K562 (cell line): Measurements from ENCODE around the gene PACS2. TPM values are rescaled to one million over a fixed set of nuclear protein-coding genes. Genes with fewer than 3 reads are reported as not detected.

ENCODE experiments used
- ATAC-seq: fragments of 200-7000 bp; cut with Tn5 transposase; 3 replicates; pipeline ENCODE4 v1.9.1; 2020; ENCODE audit warnings: moderate library complexity
- BruUV-seq: library from RNA; stranded (reverse); fragments of 400-500 nt; replicated peaks from 2 replicates; lab custom pipeline; 2021; lab: Mats Ljungman, UMichigan
- CTCF ChIA-PET: fragments of 300-600 bp; formaldehyde crosslinking; extraction: SDS; loops from one replicate; lab custom pipeline; 2021; ENCODE audit warnings: low intra/inter-chr PET ratio; lab: Yijun Ruan, JAX
- POLR2A ChIA-PET: fragments of 300-600, 350-650 bp; sonication (Branson Sonifier 250); formaldehyde crosslinking; extraction: SDS; loops from one replicate; lab custom pipeline; 2021; ENCODE audit warnings: antibody characterized with exemption, inconsistent platforms; lab: Yijun Ruan, JAX
- DNase-seq, 4 experiments: peaks; one replicate each; pipeline versions ENCODE4 v3.0.0 to v3.0.0-alpha.2; 2011 to 2018; ENCODE audit warnings: low spot score in 3 of 4, mixed read lengths in 3 of 4; ENCODE audit errors: extremely low read depth in 1 of 4
- FAIRE-seq: peaks from 2 replicates; lab custom pipeline; 2011; peaks lifted over from hg19 to GRCh38; lab: Jason Lieb, UNC
- H2AFZ ChIP-seq: 2 replicates; pipeline ENCODE4 v1.6.0; 2011; ENCODE audit warnings: low read depth, low read length, control low read depth, inconsistent platforms
- H3K27ac ChIP-seq: fragments of 200-600 bp; 3 replicates; pipeline ENCODE4 v1.8.0; 2011; ENCODE audit warnings: low read depth, mild to moderate bottlenecking, control low read depth, inconsistent platforms, low read length, moderate library complexity, mixed read lengths; ENCODE audit errors: extremely low read depth
- H3K27me3 ChIP-seq, 2 experiments: fragments of 300-600 bp in 1 of 2; 2 replicates in 1 of 2; 3 replicates in 1 of 2; pipeline versions ENCODE4 v1.6.0 to v1.8.0; 2011; ENCODE audit warnings: inconsistent platforms in 2 of 2, low read length in 2 of 2, mild to moderate bottlenecking in 1 of 2, mixed read lengths in 1 of 2, moderate library complexity in 1 of 2; ENCODE audit not compliant: control insufficient read depth in 2 of 2, insufficient read depth in 2 of 2
- H3K36me3 ChIP-seq: fragments of 300-600 bp; 3 replicates; pipeline ENCODE4 v1.8.0; 2011; ENCODE audit warnings: mild to moderate bottlenecking, low read length, inconsistent platforms; ENCODE audit not compliant: control insufficient read depth, insufficient read depth
- H3K4me1 ChIP-seq, 2 experiments: fragments of 200-600 bp in 1 of 2; replicated peaks in 1 of 2; 2 replicates in 1 of 2; 3 replicates in 1 of 2; pipeline versions ENCODE4 v1.5.1 to v1.8.0; 2011; ENCODE audit warnings: inconsistent platforms in 2 of 2, low read length in 2 of 2, mild to moderate bottlenecking in 1 of 2, mixed read lengths in 1 of 2, moderate library complexity in 1 of 2; ENCODE audit not compliant: control insufficient read depth in 2 of 2, insufficient read depth in 2 of 2
- H3K4me2 ChIP-seq: 2 replicates; pipeline ENCODE4 v1.6.1; 2011; ENCODE audit warnings: low read length, control low read depth, inconsistent platforms, mixed read lengths; ENCODE audit not compliant: insufficient read depth
- H3K4me3 ChIP-seq: fragments of 200-600 bp; sonication (generic), shearing (Covaris generic); 2 replicates; pipeline ENCODE4 v1.5.1; 2016; ENCODE audit warnings: control low read depth, inconsistent platforms
- H3K79me2 ChIP-seq: fragments of 200-600 bp; 3 replicates; pipeline ENCODE4 v1.8.0; 2011; ENCODE audit warnings: low read length, inconsistent platforms; ENCODE audit not compliant: control insufficient read depth, insufficient read depth
- H3K9ac ChIP-seq, 2 experiments: 2 replicates each; pipeline versions ENCODE4 v1.6.0 to v1.6.1; 2011; ENCODE audit warnings: low read depth in 2 of 2, low read length in 2 of 2, control low read depth in 1 of 2, inconsistent platforms in 1 of 2, mild to moderate bottlenecking in 1 of 2, mixed read lengths in 1 of 2; ENCODE audit not compliant: insufficient read depth in 1 of 2
- H3K9me1 ChIP-seq: one replicate; pipeline ENCODE4 v1.6.0; 2011; ENCODE audit warnings: inconsistent platforms, mild to moderate bottlenecking, low read length, moderate library complexity; ENCODE audit not compliant: control insufficient read depth, insufficient read depth
- H3K9me3 ChIP-seq: replicated peaks from 2 replicates; pipeline ENCODE4 v1.5.1; 2011; ENCODE audit warnings: low read depth, low read length, inconsistent platforms; ENCODE audit not compliant: control insufficient read depth, insufficient read depth
- H4K20me1 ChIP-seq: replicated peaks from 2 replicates; pipeline ENCODE4 v1.6.1; 2011; ENCODE audit warnings: low read length, inconsistent platforms, mixed read lengths; ENCODE audit not compliant: control insufficient read depth, insufficient read depth
- FOS ChIP-seq: IDR thresholded peaks from 3 replicates; pipeline ENCODE4 v1.6.1; 2011; ENCODE audit not compliant: insufficient read length; ENCODE audit errors: extremely low read depth
- FOXJ3 ChIP-seq: sonication (generic); formaldehyde crosslinking; IDR thresholded peaks from 2 replicates; pipeline ENCODE4 v1.4.0; 2020; ENCODE audit warnings: mild to moderate bottlenecking, missing genetic modification reagents
- FOXK2 ChIP-seq, 2 experiments: fragments of 450-650 bp; IDR thresholded peaks in 1 of 2; conservative IDR thresholded peaks in 1 of 2; 2 replicates each; pipeline ENCODE4 v1.6.1; 2016; ENCODE audit warnings: low read depth in 2 of 2, mild to moderate bottlenecking in 1 of 2
- HDAC8 ChIP-seq: fragments of 450-650 bp; IDR thresholded peaks from 2 replicates; pipeline ENCODE4 v1.6.1; 2016; ENCODE audit warnings: mild to moderate bottlenecking, missing genetic modification characterization, moderate library complexity, missing compliant biosample characterization
- KDM4B ChIP-seq, 2 experiments: fragments of 450-650 bp in 1 of 2; sonication (generic) in 1 of 2; IDR thresholded peaks; 2 replicates each; pipeline ENCODE4 v1.6.1; 2016 to 2017; ENCODE audit warnings: borderline replicate concordance in 2 of 2, antibody characterized with exemption in 1 of 2, low read depth in 1 of 2, mild to moderate bottlenecking in 1 of 2
- MTA1 ChIP-seq: fragments of 450-650 bp; IDR thresholded peaks from 2 replicates; pipeline ENCODE4 v1.6.1; 2017; ENCODE audit warnings: borderline replicate concordance
- NELFE ChIP-seq: IDR thresholded peaks from 2 replicates; pipeline ENCODE4 v1.6.1; 2011; ENCODE audit warnings: mild to moderate bottlenecking; ENCODE audit not compliant: insufficient read depth, insufficient read length
- NRF1 ChIP-seq, 2 experiments: fragments of 450-650 bp; IDR thresholded peaks in 1 of 2; conservative IDR thresholded peaks in 1 of 2; 2 replicates each; pipeline ENCODE4 v1.6.1; 2014; ENCODE audit warnings: mild to moderate bottlenecking in 2 of 2
- PYGO2 ChIP-seq: fragments of 450-650 bp; IDR thresholded peaks from 2 replicates; pipeline ENCODE4 v1.6.1; 2016; ENCODE audit warnings: mild to moderate bottlenecking, missing genetic modification characterization, moderate library complexity, missing compliant biosample characterization
- RAD51 ChIP-seq: fragments of 450-650 bp; IDR thresholded peaks from 2 replicates; pipeline ENCODE4 v1.7.1; 2016; ENCODE audit warnings: low read depth, mild to moderate bottlenecking, borderline replicate concordance
- SNRNP70 ChIP-seq: fragments of 200-400 bp; formaldehyde crosslinking; optimal IDR thresholded peaks from 2 replicates; pipeline ENCODE3; 2017; ENCODE audit warnings: low read depth, low read length
- SPI1 ChIP-seq: IDR thresholded peaks from 2 replicates; pipeline ENCODE4 v1.6.1; 2011; ENCODE audit warnings: low read depth, low read length, control low read depth, borderline replicate concordance
- TAF15 ChIP-seq: fragments of 200-400 bp; formaldehyde crosslinking; IDR thresholded peaks from 2 replicates; pipeline ENCODE4 v1.6.1; 2017; ENCODE audit warnings: mild to moderate bottlenecking, low read depth, low read length, moderate library complexity
- ZNF507 ChIP-seq: conservative IDR thresholded peaks from 2 replicates; pipeline ENCODE4 v1.6.1; 2017; ENCODE audit warnings: missing genetic modification characterization, missing compliant biosample characterization
- ZNF785 ChIP-seq: fragments of 250-450 bp; sonication (Bioruptor Pico); IDR thresholded peaks from 2 replicates; pipeline ENCODE4 v1.4.0; 2020; ENCODE audit warnings: mild to moderate bottlenecking
- WGBS: fragments of 100-300 bp; shearing (Covaris generic); methylation state at CpG from one replicate; pipeline ENCODE4 v1.1.6; 2016; ENCODE audit warnings: low coverage, mixed read lengths; ENCODE audit not compliant: insufficient coverage; ENCODE audit errors: missing lambda C conversion rate; 5-methylcytosine and 5-hydroxymethylcytosine counted together
- in situ Hi-C: fragments of 300-500 bp; cut with MboI; formaldehyde crosslinking; loops from 4 replicates; pipeline ENCODE4 v1.15.0; 2018; ENCODE audit warnings: inconsistent platforms, mixed read lengths
- intact Hi-C: fragments of 100-400 bp; cut with micrococcal nuclease; formaldehyde crosslinking; loops from 2 replicates; pipeline ENCODE4 v1.14.2; 2022
- polyA plus RNA-seq, 8 experiments: library from polyadenylated mRNA; depleted of rRNA in 4 of 8; stranded (reverse) in 5 of 8; unstranded in 3 of 8; fragments of >200 nt; fragmentation: Nextera tagmentation in 2 of 8; fragmentation: Illumina TruSeq in 1 of 8; extraction: Ambion mirVana in 2 of 8; extraction: Trizol in 1 of 8; gene quantifications; 2 replicates each; pipeline versions ENCODE4 v1.2.1 to v1.2.3, GENCODE V29; 2011 to 2014; ENCODE audit warnings: inconsistent platforms in 1 of 8, missing spikeins in 1 of 8
- total RNA-seq, 7 experiments: library from RNA; depleted of rRNA in 6 of 7; stranded (reverse); fragments of >200 nt in 6 of 7; fragmentation: Illumina TruSeq in 2 of 7; extraction: Trizol in 2 of 7; gene quantifications; 2 replicates each; pipeline versions ENCODE4 v1.2.1 to v1.2.3, GENCODE V29; 2011 to 2021; ENCODE audit warnings: low replicate concordance in 1 of 7
- TF ChIP-seq, protein P1 (sequence below): IDR thresholded peaks from 2 replicates; pipeline ENCODE4 v1.6.1; 2011; ENCODE audit not compliant: insufficient read length; ENCODE audit errors: extremely low read depth
- TF ChIP-seq, protein P2 (sequence below): fragments of 450-650 bp; formaldehyde crosslinking; conservative IDR thresholded peaks from 2 replicates; pipeline ENCODE4 v1.4.0; 2022; ENCODE audit warnings: mild to moderate bottlenecking, missing genetic modification characterization
- TF ChIP-seq, protein P3 (sequence below): fragments of 250-450 bp; sonication (Bioruptor Pico); IDR thresholded peaks from 2 replicates; pipeline ENCODE4 v1.9.0; 2021; ENCODE audit warnings: mild to moderate bottlenecking, inconsistent platforms
- TF ChIP-seq, protein P4 (sequence below): fragments of 450-650 bp; formaldehyde crosslinking; IDR thresholded peaks from 2 replicates; pipeline ENCODE4 v1.4.0; 2022; ENCODE audit warnings: mild to moderate bottlenecking, moderate library complexity

PACS2 gene
- total and polyA plus RNA-seq, 9 of the 15 experiments (the other 6 are each of a cell fraction or from before 2014, with no cell fraction given), result 0.11 to 20.8 (median 9.9) TPM

DNA sequence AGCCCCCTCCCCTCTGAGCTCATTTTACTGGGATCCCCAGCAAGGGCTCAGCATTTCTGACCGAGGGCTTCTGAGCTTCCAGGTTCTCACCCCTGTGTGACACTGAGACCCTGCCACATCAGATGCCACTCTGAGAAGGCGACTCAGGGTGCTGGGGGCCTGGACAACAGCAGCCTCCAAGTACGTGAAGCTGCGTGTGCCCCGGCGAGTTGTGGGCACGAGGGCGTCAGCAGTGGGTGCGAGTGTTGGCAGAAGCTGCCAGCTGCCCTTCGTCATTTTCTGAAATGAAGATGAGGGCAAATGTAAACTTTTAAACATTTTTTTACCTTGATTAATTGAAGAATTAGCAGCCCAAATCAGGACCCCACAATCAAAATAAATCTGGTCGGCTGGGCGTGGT, 51.1 kb downstream of the PACS2 start:
- in situ Hi-C loops, result no loop called here
- TF ChIP-seq PYGO2 (tag), result no peak
- TF ChIP-seq, protein P1, sequence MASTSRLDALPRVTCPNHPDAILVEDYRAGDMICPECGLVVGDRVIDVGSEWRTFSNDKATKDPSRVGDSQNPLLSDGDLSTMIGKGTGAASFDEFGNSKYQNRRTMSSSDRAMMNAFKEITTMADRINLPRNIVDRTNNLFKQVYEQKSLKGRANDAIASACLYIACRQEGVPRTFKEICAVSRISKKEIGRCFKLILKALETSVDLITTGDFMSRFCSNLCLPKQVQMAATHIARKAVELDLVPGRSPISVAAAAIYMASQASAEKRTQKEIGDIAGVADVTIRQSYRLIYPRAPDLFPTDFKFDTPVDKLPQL, result no peak
- TF ChIP-seq KDM4B (IDR thresholded peaks at IDR 0.05; ENCODE audit: borderline replicate concordance in 2 of 2, low read depth in 1 of 2), result no peak
- TF ChIP-seq TAF15, result no peak
- no peak for TF ChIP-seq NRF1 (conservative IDR thresholded peaks at IDR 0.05 in 1 of 2, IDR thresholded peaks at IDR 0.05 in 1 of 2)
- TF ChIP-seq SPI1, result no peak
- TF ChIP-seq ZNF785 (CRISPR knock-in tag), result no peak
- TF ChIP-seq, protein P2, sequence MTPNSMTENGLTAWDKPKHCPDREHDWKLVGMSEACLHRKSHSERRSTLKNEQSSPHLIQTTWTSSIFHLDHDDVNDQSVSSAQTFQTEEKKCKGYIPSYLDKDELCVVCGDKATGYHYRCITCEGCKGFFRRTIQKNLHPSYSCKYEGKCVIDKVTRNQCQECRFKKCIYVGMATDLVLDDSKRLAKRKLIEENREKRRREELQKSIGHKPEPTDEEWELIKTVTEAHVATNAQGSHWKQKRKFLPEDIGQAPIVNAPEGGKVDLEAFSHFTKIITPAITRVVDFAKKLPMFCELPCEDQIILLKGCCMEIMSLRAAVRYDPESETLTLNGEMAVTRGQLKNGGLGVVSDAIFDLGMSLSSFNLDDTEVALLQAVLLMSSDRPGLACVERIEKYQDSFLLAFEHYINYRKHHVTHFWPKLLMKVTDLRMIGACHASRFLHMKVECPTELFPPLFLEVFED (CRISPR knock-in tag), result no peak
- TF ChIP-seq SNRNP70, result no peak
- TF ChIP-seq FOXJ3 (CRISPR knock-in tag), result no peak
- TF ChIP-seq MTA1, result no peak
- TF ChIP-seq RAD51, result no peak
- no peak for TF ChIP-seq FOXK2 (conservative IDR thresholded peaks at IDR 0.05 in 1 of 2, IDR thresholded peaks at IDR 0.05 in 1 of 2; ENCODE audit: low read depth in 2 of 2)
- TF ChIP-seq HDAC8 (tag), result no peak
- TF ChIP-seq FOS, result no peak
- TF ChIP-seq ZNF507 (tag), result no peak
- TF ChIP-seq, protein P3, sequence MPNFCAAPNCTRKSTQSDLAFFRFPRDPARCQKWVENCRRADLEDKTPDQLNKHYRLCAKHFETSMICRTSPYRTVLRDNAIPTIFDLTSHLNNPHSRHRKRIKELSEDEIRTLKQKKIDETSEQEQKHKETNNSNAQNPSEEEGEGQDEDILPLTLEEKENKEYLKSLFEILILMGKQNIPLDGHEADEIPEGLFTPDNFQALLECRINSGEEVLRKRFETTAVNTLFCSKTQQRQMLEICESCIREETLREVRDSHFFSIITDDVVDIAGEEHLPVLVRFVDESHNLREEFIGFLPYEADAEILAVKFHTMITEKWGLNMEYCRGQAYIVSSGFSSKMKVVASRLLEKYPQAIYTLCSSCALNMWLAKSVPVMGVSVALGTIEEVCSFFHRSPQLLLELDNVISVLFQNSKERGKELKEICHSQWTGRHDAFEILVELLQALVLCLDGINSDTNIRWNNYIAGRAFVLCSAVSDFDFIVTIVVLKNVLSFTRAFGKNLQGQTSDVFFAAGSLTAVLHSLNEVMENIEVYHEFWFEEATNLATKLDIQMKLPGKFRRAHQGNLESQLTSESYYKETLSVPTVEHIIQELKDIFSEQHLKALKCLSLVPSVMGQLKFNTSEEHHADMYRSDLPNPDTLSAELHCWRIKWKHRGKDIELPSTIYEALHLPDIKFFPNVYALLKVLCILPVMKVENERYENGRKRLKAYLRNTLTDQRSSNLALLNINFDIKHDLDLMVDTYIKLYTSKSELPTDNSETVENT (CRISPR knock-in tag), result no peak
- TF ChIP-seq NELFE, result no peak
- TF ChIP-seq, protein P4, sequence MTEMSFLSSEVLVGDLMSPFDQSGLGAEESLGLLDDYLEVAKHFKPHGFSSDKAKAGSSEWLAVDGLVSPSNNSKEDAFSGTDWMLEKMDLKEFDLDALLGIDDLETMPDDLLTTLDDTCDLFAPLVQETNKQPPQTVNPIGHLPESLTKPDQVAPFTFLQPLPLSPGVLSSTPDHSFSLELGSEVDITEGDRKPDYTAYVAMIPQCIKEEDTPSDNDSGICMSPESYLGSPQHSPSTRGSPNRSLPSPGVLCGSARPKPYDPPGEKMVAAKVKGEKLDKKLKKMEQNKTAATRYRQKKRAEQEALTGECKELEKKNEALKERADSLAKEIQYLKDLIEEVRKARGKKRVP, result no peak
- ATAC-seq, result no peak

More for the DNA sequence above, 51.1 kb downstream of the PACS2 start:
- WGBS, result 88% methylated on average over 10 of the region's 12 CpGs
- H3K9me1 ChIP-seq, result no peaks in the 10 kb centered on the region
- H3K4me3 ChIP-seq, result no peak overlapping the region
- H3K9ac ChIP-seq, result no peak overlapping the region
- peaks cover 0 to 27% of the 10 kb centered on the region in 2 experiments; a peak in 2 of 5 replicates for H3K4me1 ChIP-seq
- no peaks in the 10 kb centered on the region for H3K27me3 ChIP-seq
- no peak overlapping the region for H2AFZ ChIP-seq
- no peaks in the 10 kb centered on the region for H3K36me3 ChIP-seq
- H4K20me1 ChIP-seq, result no peaks in the 10 kb centered on the region
- DNase-seq (no peak), FAIRE-seq (no peak)
- no peaks in the 10 kb centered on the region for H3K79me2 ChIP-seq
- H3K9me3 ChIP-seq, result no peaks in the 10 kb centered on the region
- ChIA-PET CTCF (no interaction called here), POLR2A (interaction anchor here (0.6 to 1.1 kb wide), 2 partner anchors 18 to 64 kb away, joined by 3 read pairs; no protein-coding TSS in a partner anchor)
- intact Hi-C loops, result no loop called here
- no TSS peak for BruUV-seq
- H3K4me2 ChIP-seq, result no peak overlapping the region
- H3K27ac ChIP-seq, result no peak overlapping the region
